Stimulated activated CD8-positive, alpha-beta memory T cell treated with anti-CD3 and anti-CD28 coated beads, Interleukin-4, amount 100 ng/mL, for 48 hours (primary cell): Measurements from ENCODE around the gene HEBP1.
"Not testable (repeated sequence)": the region's sequence is repeated elsewhere in the genome, so short reads cannot be mapped to it uniquely, and the experiment has no call there.

Source experiments
- DNase-seq: peaks from one replicate; pipeline ENCODE4 v3.0.0-alpha.2; 2020

HEBP1 gene

GRCh38 chr12:12999959-13000615 lies at the start of gene HEBP1:
Gene HEBP1, minus strand, starts transcription at chr12:13000265. Its CDS starts 151 bp downstream, at chr12:13000114.
- DNase-seq = peak; percentile 99

GRCh38 chr12:13049816-13050215 lies 49.8 kb upstream of the HEBP1 start:
- DNase-seq = no peak

- DNase-seq = no peak
Observed at GRCh38 chr12:13046964-13047363, 46.9 kb upstream of the HEBP1 start.

- no peak for DNase-seq
Observed at GRCh38 chr12:13045816-13046215, 45.8 kb upstream of the HEBP1 start.

- no peak for DNase-seq
Observed at GRCh38 chr12:13044906-13045299, 44.8 kb upstream of the HEBP1 start.

GRCh38 chr12:13044002-13044905 lies 44.2 kb upstream of the HEBP1 start, which contains the start of gene FAM234B:
Gene FAM234B, plus strand, starts transcription at chr12:13044381. Its CDS starts 23 bp downstream, at chr12:13044404.
- DNase-seq = peak; percentile 84

- no peak for DNase-seq
Observed at GRCh38 chr12:13042666-13043230, 42.7 kb upstream of the HEBP1 start.

GRCh38 chr12:13041224-13041623 lies 41.2 kb upstream of the HEBP1 start:
- no peak for DNase-seq

GRCh38 chr12:13039328-13039956 lies 39.4 kb upstream of the HEBP1 start:
- DNase-seq = no peak

- DNase-seq = no peak
Observed at GRCh38 chr12:13038491-13039161, 38.6 kb upstream of the HEBP1 start.

GRCh38 chr12:13036881-13037280 lies 36.8 kb upstream of the HEBP1 start:
- DNase-seq = no peak

- DNase-seq = not testable (repeated sequence)
Observed at GRCh38 chr12:13035335-13035734, 35.3 kb upstream of the HEBP1 start.

- no peak for DNase-seq
Observed at GRCh38 chr12:13033476-13033875, 33.4 kb upstream of the HEBP1 start.

- DNase-seq = no peak
Observed at GRCh38 chr12:13032164-13032563, 32.1 kb upstream of the HEBP1 start.

- DNase-seq = no peak
Observed at GRCh38 chr12:13030541-13031291, 30.7 kb upstream of the HEBP1 start.

- no peak for DNase-seq
Observed at GRCh38 chr12:13028825-13029570, 28.9 kb upstream of the HEBP1 start.

- DNase-seq = no peak
Observed at GRCh38 chr12:13027508-13027907, 27.4 kb upstream of the HEBP1 start.

- DNase-seq = no peak
Observed at GRCh38 chr12:13027032-13027431, 27.0 kb upstream of the HEBP1 start.

- no peak for DNase-seq
Observed at GRCh38 chr12:13026286-13026685, 26.2 kb upstream of the HEBP1 start.

GRCh38 chr12:13024531-13024916 lies 24.5 kb upstream of the HEBP1 start:
- DNase-seq = no peak
